Mononuclear cell (primary cell): ENCODE data around the gene CAST. TPM values are rescaled to one million over a fixed set of nuclear protein-coding genes. Genes with fewer than 3 reads are reported as not detected.
"Not testable (repeated sequence)": the region's sequence is repeated elsewhere in the genome, so short reads cannot be mapped to it uniquely, and the experiment has no call there.

Source experiments
- H3K27me3 ChIP-seq: 2 replicates; pipeline ENCODE4 v1.6.0; 2011; ENCODE audit warnings: low read length, control low read depth; ENCODE audit not compliant: insufficient read depth
- H3K4me1 ChIP-seq: 2 replicates; pipeline ENCODE4 v1.5.1; 2011; ENCODE audit warnings: mild to moderate bottlenecking, low read length, control low read depth; ENCODE audit not compliant: insufficient read depth
- H3K4me3 ChIP-seq: 2 replicates; pipeline ENCODE4 v1.5.1; 2011; ENCODE audit warnings: mild to moderate bottlenecking, low read length, moderate library complexity
- H3K9me3 ChIP-seq: 2 replicates; pipeline ENCODE4 v1.5.1; 2011; ENCODE audit warnings: low read depth, mild to moderate bottlenecking, control low read depth, low read length
- total RNA-seq: library from RNA; depleted of rRNA; stranded (reverse); fragments of >200 nt; gene quantifications from one replicate; pipeline ENCODE4 v1.2.3, GENCODE V29; 2012

Gene CAST
- total RNA-seq, 1 donor = 276 TPM

GRCh38 chr5:96729156-96729555, 67.0 kb downstream of the CAST start:
- Histone ChIP-seq H3K4me3 (no peak overlapping the region), H3K9me3 (no peaks in the 10 kb centered on the region), H3K4me1 (no peaks in the 10 kb centered on the region), H3K27me3 (no peaks in the 10 kb centered on the region)

GRCh38 chr5:96730586-96730985, 68.4 kb downstream of the CAST start:
- Histone ChIP-seq H3K9me3 (no peaks in the 10 kb centered on the region), H3K4me1 (no peaks in the 10 kb centered on the region), H3K4me3 (no peak overlapping the region), H3K27me3 (no peaks in the 10 kb centered on the region)

DNA sequence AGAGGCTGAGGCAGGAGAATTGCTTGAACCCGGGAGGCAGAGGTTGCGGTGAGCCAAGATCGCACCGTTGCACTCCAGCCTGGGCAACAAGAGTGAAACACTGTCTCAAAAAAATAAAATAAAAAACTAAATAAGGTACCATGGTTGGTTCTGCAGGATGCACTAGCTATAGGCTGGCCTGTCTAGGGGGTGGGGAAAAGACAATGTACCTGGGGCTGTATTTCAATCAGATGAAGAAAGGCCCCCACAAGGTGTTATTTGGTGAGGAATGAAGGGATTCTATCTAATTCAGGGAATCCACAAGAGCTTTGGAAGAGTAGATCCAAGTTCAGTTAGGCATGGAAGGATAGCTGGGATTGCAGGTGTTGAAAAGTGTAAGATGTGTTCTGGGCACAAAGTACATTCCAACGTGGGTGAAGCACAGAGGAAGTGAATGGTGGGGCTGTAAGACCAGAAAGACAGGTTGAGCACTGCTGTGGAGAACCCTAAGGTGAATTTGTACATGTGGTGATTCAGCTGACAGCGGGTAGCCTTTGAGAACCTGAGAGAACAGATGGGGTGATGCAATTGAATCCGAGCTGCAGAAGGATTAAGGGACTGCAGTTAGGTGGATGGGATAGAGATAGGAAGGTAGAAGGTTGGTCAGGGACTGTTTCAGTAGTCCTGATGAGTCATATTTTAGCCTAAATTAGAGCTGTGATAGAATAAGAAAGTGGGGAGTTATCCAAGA, 71.8 kb downstream of the CAST start:
- no peaks in the 10 kb centered on the region for H3K4me1 ChIP-seq
- H3K4me3 ChIP-seq = no peak overlapping the region
- H3K27me3 ChIP-seq = no peaks in the 10 kb centered on the region
- H3K9me3 ChIP-seq = no peaks in the 10 kb centered on the region

DNA sequence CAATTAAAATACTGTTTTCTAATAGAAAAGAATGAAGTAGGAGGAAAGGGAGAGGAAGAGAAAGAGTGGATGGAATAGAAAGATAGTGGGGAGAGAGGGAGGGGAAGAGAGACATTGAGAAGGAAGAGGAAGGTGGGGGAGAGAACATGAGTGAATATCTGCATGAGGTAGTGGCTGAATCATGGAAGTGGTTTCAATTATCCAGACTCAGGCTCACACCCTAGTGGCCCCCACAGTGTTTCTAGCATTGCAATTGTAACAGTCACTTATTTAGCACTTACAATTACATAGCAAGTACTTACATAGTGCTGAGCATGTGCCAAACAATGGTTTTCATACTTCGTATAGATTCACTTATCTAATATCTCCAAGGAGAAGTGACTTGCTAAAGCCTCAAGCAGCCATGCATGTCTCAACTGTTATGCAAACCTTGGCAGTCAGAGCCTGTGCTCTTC, 72.7 kb downstream of the CAST start:
- Histone ChIP-seq H3K27me3 (no peaks in the 10 kb centered on the region), H3K9me3 (no peaks in the 10 kb centered on the region), H3K4me1 (no peaks in the 10 kb centered on the region), H3K4me3 (no peak overlapping the region)

- no peaks in the 10 kb centered on the region for H3K9me3 ChIP-seq
- no peaks in the 10 kb centered on the region for H3K4me1 ChIP-seq
- H3K27me3 ChIP-seq = no peaks in the 10 kb centered on the region
- H3K4me3 ChIP-seq = no peak overlapping the region
Observed at GRCh38 chr5:96736937-96737336, 74.8 kb downstream of the CAST start.

DNA sequence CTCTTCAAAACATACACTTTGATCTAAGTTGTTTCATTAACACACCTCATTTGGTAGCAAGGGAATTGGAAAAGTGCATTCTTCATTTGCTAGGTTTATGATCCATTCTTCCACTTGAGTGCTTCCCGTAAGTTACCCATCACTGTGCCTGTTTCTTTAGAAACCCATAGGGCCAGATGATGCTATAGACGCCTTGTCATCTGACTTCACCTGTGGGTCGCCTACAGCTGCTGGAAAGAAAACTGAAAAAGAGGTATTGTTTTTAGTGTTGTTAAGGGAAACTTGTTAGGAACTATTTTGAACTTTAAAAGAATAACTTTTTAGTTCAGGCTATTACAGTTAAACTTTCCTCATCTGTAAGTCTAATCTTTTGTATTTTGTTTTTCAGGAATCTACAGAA, 78.9 kb downstream of the CAST start:
- no peaks in the 10 kb centered on the region for H3K4me1 ChIP-seq
- no peak overlapping the region for H3K4me3 ChIP-seq
- H3K27me3 ChIP-seq = no peaks in the 10 kb centered on the region
- H3K9me3 ChIP-seq = no peaks in the 10 kb centered on the region

- no peaks in the 10 kb centered on the region for H3K27me3 ChIP-seq
- H3K9me3 ChIP-seq = no peaks in the 10 kb centered on the region
- H3K4me1 ChIP-seq = no peaks in the 10 kb centered on the region
- H3K4me3 ChIP-seq = no peak overlapping the region
Observed at GRCh38 chr5:96741891-96742309, 79.7 kb downstream of the CAST start.

DNA sequence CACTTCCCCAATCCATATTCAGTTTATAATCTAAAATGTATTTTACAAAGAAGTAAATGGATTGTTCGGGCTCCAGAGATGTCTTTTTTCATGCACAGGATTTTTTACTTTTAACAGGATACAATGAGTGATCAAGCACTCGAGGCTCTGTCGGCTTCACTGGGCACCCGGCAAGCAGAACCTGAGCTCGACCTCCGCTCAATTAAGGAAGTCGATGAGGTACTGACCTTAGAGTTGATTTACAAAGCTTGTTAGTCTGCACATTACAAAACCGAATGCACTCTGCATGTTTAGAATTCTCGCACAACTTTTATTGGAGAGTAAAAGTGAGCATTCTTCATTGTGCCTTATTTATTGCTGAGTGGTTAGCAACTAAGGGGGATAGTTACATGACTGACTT, 80.4 kb downstream of the CAST start:
- no peaks in the 10 kb centered on the region for H3K27me3 ChIP-seq
- no peaks in the 10 kb centered on the region for H3K9me3 ChIP-seq
- no peak overlapping the region for H3K4me3 ChIP-seq
- H3K4me1 ChIP-seq = no peaks in the 10 kb centered on the region

- Histone ChIP-seq H3K9me3 (no peaks in the 10 kb centered on the region), H3K4me3 (no peak overlapping the region), H3K4me1 (no peaks in the 10 kb centered on the region), H3K27me3 (no peaks in the 10 kb centered on the region)
Observed at GRCh38 chr5:96743065-96743768, 81.0 kb downstream of the CAST start.

GRCh38 chr5:96743805-96744204, 81.6 kb downstream of the CAST start:
- Histone ChIP-seq H3K4me3 (no peak overlapping the region), H3K27me3 (no peaks in the 10 kb centered on the region), H3K9me3 (no peaks in the 10 kb centered on the region), H3K4me1 (no peaks in the 10 kb centered on the region)

DNA sequence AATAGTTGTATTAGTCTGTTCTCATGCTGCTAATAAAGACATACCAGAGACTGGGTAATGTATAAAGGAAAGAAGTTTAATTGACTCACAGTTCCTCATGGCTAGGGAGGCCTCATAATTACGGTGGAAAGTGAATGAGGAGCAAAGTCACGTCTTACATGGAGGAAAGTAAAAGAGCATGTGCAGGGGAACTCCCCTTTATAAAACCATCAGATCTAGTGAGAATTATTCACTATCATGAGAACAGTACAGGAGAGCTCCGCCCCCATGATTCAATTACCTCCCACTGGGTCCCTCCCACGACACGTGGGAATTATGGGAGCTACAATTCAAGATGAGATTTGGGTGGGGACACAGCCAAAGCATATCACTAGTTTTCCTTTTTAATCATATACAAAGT, 82.0 kb downstream of the CAST start:
- H3K4me1 ChIP-seq, H3K27me3 ChIP-seq, H3K9me3 ChIP-seq, H3K4me3 ChIP-seq: not testable (repeated sequence)

DNA sequence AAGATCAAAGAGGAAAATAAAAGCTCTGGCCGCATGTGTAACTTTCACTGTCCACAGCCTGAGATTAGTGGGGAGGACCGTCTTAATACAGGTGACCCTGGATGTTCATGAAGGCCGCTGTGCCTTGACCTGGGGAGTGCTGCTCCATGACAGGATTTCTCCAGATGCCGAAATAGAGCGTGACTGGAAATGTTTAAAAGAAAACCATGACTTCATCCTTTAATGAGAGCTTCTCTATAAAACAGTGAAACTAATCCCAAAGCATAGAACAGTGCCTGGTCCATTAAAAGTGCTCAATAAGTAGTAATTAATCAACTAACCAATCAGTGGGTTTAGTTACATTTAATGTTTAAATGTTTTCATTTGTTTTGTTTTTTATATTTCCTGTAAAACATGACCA, 82.8 kb downstream of the CAST start:
- Histone ChIP-seq H3K27me3 (no peaks in the 10 kb centered on the region), H3K4me3 (no peak overlapping the region), H3K4me1 (no peaks in the 10 kb centered on the region), H3K9me3 (no peaks in the 10 kb centered on the region)

GRCh38 chr5:96745844-96746531, 83.8 kb downstream of the CAST start:
- Histone ChIP-seq H3K4me1 (no peaks in the 10 kb centered on the region), H3K9me3 (no peaks in the 10 kb centered on the region), H3K4me3 (no peak overlapping the region), H3K27me3 (no peaks in the 10 kb centered on the region)

DNA sequence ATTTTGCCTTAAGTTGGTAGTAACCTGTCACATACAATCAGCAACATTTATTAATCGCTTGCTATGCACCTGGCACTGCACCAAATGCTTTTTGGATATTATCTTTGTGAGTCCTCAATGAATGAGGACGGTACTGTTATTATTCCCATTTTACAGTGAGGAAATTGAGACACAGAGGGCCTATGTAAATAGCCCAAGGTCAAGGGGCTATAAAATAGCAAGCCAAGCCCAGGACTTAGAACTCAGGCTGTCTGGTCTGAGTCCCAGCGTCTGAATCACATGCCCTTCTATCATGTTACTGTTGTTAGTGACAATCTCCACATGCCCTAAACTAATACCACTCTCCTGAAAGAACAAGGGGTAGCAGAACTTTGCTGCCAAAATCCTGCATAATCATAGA, 85.5 kb downstream of the CAST start:
- Histone ChIP-seq H3K4me1 (no peaks in the 10 kb centered on the region), H3K27me3 (no peaks in the 10 kb centered on the region), H3K4me3 (no peak overlapping the region), H3K9me3 (no peaks in the 10 kb centered on the region)

DNA sequence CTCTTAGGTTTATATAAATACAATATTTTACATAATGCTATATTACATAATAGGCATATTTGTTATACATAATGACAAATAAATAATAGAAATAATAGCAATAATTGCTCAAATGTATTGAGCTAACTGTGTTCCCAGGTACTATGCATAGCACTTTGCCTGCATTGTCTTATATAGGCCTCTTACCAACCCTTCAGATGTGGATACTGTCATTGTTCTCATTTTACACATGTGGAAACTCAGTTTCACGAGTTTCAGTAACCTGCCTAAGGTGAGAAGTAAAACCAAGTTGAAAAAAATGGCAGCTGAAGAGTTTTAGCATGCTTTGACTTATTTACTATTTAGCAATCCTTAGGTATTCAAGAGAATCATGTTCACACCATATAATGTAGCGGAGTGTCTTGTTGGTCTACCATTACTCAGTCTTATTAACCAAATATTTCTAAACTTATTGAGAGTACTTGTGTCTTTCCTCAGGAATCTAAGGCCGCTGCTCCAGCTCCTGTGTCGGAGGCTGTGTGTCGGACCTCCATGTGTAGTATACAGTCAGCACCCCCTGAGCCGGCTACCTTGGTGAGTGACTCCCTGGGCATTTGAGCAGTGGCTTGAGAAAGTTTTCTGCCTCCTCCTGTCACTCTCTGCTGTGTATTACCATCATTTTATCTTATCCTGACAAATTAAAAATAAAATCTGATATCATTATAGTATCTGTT, 88.1 kb downstream of the CAST start:
- H3K4me3 ChIP-seq = no peak overlapping the region
- no peaks in the 10 kb centered on the region for H3K4me1 ChIP-seq
- no peaks in the 10 kb centered on the region for H3K27me3 ChIP-seq
- H3K9me3 ChIP-seq = no peaks in the 10 kb centered on the region
